Islet precursor cell (in vitro differentiated cells): ENCODE results near the gene FCRL5.

ENCODE experiments used
- DNase-seq: peaks from one replicate; pipeline ENCODE4 v3.0.0-alpha.2; 2018

Gene FCRL5

GRCh38 chr1:157523774-157524493 is 28.4 kb downstream of the FCRL5 start:
- DNase-seq = no peak

DNA sequence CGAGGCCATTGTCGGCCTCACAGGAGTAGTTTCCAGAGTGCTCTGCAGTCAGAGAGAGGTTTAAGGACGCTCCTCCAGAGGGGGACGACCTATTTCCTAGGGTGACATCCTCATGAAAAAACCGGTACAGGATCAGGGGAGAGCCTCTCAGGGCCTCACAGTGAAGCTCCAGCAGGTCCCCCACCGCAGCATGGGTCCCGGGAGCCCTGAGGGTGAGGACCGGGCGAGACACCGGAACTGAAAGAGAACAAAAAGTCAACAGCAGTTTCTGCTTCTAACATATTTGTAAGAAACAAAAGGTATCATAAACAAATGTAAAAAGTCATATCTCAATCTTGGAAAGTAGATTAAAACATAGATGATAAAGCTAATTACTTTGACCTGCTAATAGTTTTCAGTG is 31.3 kb downstream of the FCRL5 start:
- DNase-seq = no peak

DNA sequence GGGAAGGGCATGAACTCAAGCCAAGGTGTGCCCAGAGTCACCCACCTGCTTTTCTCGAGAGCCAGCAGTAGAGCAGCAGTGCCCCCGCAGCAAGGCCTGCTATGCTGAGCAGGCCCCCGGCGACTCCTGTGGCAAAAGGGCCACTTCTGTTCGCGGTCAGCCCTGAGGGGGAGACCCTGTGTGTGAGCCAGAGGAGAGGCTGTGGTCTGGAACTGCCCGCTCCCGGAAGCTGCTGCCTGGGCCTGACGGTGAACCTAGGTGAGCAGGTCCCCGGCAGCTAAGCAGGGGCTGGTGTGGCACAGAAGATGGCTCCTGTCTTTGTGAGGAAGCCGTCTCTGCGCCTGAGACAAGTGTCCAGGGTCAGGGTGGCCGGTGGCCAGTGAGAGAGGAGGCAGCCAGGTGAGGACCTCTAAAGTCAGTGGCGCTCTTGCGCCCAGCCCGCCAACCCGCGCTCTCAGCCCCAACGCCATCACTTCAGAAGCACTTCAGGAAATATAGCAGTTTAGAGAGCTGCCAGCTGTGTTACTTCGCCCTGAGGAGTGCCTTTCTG is 31.9 kb downstream of the FCRL5 start:
- DNase-seq = no peak

- DNase-seq = no peak
Observed at GRCh38 chr1:157519451-157519850, 32.9 kb downstream of the FCRL5 start.

DNA sequence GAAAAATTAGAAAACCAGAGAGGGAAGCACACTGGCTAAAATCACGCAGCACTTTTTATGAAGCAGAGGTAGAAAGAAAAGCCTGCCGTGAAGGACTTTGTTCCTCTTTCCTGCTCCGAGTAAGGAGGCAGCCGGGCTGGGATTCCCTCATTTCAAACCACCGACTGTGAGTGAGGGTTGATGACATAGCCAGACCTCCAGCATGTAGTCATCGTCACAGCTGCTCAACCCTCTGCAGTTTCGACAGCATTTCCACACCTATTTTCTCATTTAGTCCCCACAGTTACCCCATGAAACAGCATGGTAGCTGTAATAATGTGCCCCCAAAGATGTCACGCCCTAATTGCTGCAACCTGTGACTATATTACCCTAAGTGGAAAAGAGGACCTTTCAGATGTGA is 35.3 kb downstream of the FCRL5 start:
- DNase-seq = no peak

DNA sequence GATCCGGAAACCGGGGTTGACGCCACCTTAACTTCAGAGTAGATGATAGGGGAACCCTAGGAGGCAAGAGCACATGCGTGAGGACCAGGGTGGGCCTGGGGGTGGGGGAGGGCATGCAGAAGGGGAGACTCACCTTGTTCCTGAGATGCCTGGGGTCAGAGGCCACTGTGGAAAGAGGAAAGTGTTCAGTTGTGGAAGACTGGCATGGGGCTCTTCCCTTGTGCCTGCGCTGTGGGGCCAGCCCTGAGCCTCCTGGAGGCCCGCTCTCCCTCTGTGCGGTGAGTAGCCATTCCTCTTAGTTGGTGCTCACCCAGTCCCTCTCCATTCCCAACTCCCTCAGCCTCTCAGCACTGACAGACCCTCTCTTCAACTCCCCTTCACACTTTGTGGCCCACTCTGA is 36.6 kb downstream of the FCRL5 start:
- DNase-seq = no peak

DNA sequence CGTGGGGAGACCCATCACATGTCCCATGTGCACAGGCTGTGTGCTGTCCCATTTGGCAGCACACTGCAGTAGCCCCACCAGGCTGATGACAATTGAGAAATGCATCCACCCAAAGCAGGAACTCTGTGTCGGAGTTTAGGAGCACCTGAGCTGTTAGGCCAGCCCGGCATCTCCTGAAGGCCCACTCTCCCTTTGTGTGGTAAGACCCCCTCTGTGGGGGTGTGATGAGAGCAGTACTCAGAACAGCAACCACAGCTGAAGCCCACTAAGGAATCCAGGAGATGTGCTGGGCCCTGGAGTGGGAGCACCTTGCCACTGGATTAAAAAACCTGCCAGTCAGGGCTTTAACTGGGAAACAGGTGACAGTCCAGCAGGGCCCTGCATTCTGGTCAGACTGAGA is 37.2 kb downstream of the FCRL5 start:
- DNase-seq = no peak

- DNase-seq = no peak
Observed at GRCh38 chr1:157512036-157512969, 40.0 kb downstream of the FCRL5 start.

GRCh38 chr1:157509546-157510232 is 42.6 kb downstream of the FCRL5 start:
- DNase-seq = no peak

DNA sequence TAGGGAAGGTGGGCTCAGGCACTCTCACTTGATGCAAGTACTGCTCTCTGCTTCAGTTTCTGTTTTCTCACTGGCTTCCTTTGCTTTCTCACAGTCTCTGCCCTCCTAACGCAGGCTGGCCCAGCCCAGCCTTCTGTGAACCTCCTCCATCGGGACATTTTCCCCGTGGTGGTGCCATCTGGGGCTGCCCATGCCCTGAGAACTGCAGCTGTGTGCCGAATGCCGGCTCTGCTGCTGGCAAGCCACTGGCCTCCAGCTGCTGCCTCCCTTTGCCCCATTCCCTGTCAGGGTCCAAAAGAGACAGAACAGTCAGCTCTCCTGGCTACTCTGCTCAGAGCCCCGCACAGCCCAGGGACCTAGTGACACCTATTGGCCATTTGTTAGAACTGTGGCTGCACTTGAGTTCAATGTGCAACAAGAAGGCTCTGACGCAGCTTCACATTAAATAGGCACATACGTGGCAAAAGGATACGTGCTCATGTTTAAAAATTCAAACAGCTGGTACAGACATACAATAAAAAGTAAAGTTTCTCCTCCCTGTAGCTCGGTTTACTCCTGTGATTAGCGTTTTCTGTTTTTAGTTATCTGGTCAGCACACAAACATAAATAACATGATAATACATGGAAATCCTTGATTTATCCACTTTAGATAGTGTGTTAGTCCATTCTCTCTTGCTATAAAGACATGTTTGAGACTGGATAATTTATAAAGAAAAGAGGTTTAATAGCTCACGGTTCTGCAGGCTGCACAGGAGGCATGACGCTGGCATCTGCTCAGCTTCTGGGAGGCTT is 46.6 kb downstream of the FCRL5 start:
- peak; percentile 90 for DNase-seq

DNA sequence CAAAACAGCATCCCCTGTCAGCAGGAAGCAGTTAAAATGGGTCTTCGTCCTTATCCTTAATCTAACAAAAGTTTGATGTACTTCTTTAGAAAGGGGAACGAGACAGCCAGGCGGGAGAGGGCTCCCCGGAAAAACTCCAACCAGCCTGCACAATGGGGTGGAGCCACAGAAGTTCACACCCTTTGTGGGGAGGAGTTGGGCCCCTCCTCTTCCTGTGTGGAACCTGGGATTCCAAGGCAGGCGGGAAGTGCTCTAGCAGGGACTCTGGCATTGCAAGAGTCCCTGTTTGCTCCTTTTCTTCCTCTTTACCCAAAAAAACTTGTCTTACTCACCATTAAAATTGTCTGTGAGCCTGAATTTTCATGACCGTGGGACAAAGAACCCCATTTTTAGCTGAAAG is 47.7 kb downstream of the FCRL5 start:
- no peak for DNase-seq

GRCh38 chr1:157499521-157499920 is 52.8 kb downstream of the FCRL5 start:
- no peak for DNase-seq

GRCh38 chr1:157498736-157499090 is 53.6 kb downstream of the FCRL5 start:
- DNase-seq = no peak

DNA sequence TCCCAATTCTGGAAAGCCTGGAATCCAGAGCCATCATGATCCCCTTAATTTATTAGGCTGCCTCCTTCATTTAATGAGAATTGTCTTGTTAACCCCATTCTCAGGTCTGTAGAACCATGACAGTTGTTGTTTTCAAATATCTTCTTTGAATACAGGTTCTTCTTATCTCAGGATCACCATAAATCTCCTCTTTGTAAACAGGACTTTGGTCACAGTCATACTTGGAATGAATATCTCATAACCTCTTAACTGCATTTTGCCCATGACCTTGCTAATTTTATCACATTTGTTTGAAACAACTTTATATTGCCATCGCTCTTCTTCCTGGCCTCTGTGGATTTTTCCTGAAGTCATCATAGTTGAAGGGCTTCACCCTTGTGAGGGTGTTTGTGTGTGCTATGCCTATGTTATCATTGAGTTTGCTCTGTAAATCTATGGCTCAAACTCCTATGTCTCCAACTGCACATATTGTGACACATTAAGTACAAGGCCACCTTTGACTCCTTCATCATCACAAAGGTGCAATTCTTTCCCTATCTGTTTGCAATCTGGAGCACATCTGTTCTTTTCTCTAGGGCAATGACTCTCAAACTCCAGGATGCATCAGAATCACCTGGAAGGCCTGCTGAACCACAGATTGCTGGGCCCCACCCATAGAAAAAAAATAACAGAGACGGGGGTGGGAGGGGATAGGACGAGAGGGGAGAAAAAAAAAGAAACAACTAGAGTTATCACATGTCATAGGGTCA is 54.2 kb downstream of the FCRL5 start:
- DNase-seq = no peak

- no peak for DNase-seq
Observed at GRCh38 chr1:157497284-157497683, 55.0 kb downstream of the FCRL5 start.

- DNase-seq = peak; percentile 69
Observed at GRCh38 chr1:157496121-157496526, 56.2 kb downstream of the FCRL5 start.

GRCh38 chr1:157495285-157495684 is 57.0 kb downstream of the FCRL5 start:
- DNase-seq = no peak

- DNase-seq = no peak
Observed at GRCh38 chr1:157494093-157494492, 58.2 kb downstream of the FCRL5 start.

DNA sequence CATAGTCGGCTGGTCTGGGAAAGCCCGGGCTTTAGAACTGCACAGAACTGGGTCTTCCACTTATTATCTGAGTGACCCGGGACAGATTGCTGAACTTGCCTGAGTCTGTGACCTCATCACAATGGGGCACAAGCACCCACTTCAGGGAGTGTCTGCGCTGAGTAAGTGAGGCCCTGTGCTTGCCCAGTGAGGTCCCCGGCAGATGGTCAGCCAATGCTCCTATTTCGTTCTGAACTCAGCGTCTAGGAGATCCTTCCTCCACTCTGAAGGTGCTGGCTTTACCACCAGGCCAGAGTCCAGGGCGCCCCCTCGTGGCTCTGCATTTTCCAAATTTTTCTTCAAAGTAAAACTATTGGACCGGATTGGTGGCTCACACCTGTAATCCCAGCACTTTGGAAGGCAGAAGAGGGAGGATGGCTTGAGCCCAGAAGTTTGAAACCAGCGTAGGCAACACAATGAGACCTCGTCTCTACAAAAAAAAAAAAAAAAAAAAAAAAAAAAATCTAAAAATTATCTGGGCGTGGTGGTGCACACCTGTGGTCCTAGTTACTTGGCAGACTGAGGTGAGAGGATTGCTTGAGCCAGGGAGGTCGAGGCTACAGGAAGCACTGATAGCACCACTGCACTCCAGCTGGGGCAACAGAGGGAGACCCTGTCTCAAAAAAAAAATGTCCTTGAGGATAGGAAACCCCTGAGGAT is 61.7 kb downstream of the FCRL5 start:
- DNase-seq = peak; percentile 89

- DNase-seq = no peak
Observed at GRCh38 chr1:157488156-157488555, 64.2 kb downstream of the FCRL5 start.

GRCh38 chr1:157487504-157487903 is 64.8 kb downstream of the FCRL5 start:
- no peak for DNase-seq
